ENCODE data around the gene PPP1R12B.

DNA sequence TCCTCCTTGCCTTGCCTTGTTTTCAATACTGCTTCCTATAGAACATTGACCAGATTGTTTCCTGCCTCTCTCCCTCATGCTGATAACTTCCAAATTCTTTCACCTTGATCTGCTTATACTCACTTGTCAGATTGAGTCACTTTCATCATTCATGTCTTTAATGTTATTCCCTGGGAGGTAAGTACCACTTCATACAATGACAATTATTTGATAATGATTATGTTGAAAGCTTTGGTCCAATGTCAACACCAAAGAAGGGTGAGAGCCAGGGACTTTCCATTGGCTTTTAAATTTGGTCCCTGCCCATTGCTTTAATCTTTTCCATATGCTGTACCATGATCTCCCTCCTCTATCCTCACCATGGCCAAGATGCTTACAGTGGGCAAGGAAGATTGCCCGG is 224.4 kb downstream of the PPP1R12B start:
- TF ChIP-seq, protein P1, sequence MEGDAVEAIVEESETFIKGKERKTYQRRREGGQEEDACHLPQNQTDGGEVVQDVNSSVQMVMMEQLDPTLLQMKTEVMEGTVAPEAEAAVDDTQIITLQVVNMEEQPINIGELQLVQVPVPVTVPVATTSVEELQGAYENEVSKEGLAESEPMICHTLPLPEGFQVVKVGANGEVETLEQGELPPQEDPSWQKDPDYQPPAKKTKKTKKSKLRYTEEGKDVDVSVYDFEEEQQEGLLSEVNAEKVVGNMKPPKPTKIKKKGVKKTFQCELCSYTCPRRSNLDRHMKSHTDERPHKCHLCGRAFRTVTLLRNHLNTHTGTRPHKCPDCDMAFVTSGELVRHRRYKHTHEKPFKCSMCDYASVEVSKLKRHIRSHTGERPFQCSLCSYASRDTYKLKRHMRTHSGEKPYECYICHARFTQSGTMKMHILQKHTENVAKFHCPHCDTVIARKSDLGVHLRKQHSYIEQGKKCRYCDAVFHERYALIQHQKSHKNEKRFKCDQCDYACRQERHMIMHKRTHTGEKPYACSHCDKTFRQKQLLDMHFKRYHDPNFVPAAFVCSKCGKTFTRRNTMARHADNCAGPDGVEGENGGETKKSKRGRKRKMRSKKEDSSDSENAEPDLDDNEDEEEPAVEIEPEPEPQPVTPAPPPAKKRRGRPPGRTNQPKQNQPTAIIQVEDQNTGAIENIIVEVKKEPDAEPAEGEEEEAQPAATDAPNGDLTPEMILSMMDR (IDR thresholded peaks at IDR 0.05; ENCODE audit: low read depth, low read length, poor library complexity, severe bottlenecking), result no peak
- TF ChIP-seq EZH2phosphoT487 (IDR thresholded peaks at IDR 0.05; ENCODE audit: borderline replicate concordance, low read length), result no peak
